DMS153 treated with DMSO at 0.1 percent for 48 hours (cell line): ENCODE data around the gene KIAA0586.
"Not testable (repeated sequence)": the region's sequence is repeated elsewhere in the genome, so short reads cannot be mapped to it uniquely, and the experiment has no call there.

Source experiments
- DNase-seq: peaks from one replicate; lab custom pipeline; 2025; ENCODE audit not compliant: unreplicated experiment; lab: John Stamatoyannopoulos, UW

KIAA0586 gene

DNA sequence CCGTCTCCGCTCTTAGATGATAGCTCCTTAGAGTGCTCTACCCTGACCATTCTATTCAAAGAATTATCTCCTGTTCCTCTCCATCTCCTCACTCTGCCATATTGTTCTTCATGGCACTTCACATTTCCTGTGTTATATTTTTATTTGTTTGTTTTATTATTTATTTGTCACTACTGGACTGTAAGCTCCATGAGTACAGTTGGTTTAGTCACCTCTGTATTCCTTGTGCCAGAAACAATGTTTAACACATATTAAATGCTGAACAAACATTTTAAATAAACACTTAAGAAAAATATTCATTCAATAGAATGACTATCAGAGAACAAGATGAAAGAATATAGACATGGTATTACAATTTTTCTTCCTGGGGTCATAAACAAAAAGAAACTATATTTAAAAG lies 35.6 kb downstream of the KIAA0586 start:
- no peak for DNase-seq

GRCh38 chr14:58464652-58465051 lies 37.1 kb downstream of the KIAA0586 start:
- no peak for DNase-seq

GRCh38 chr14:58465421-58465820 lies 37.9 kb downstream of the KIAA0586 start:
- DNase-seq = no peak

DNA sequence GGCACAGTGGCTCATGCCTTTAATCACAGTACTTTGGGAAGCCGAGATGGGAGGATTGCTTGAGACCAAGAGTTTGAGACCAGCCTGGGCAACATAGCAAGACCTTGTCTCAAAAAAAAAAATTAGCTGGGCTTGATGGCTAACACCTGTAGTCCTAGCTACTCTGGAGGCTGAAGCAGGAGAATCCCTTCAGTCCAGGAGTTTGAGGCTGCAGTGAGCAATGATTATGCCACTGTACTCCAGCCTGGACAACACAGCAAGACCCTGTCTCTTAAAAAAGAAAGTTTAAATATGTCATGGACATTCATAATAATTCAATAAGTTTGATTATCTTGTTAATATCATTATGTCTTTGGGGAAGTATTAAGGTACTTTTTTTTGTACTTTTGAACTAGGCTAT lies 38.9 kb downstream of the KIAA0586 start:
- no peak for DNase-seq

GRCh38 chr14:58467575-58467974 lies 40.1 kb downstream of the KIAA0586 start:
- DNase-seq = no peak

GRCh38 chr14:58469309-58469708 lies 41.8 kb downstream of the KIAA0586 start:
- no peak for DNase-seq

DNA sequence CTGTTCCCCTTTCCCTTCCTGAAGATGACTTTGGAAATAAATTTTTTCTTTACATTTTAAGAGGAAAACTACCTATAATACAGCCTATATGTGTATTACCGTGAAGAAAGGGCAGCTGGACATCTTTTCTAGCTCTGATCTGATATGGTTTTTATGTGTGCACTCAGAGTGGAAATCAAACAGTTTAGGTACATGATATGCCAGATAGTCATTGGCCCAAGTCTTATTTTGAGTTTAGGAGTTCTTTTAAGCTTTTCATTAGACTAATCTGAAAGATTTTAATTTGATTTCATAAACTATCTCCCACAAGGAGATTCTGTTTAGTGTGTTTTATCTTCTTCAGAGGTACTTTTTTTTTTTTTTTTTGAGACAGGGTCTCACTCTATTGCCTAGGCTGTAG lies 48.8 kb downstream of the KIAA0586 start:
- DNase-seq = no peak

- DNase-seq = no peak
These were observed 50.1 kb downstream of the KIAA0586 start for GRCh38 chr14:58477653-58478052.

GRCh38 chr14:58478329-58478728 lies 50.8 kb downstream of the KIAA0586 start:
- DNase-seq = not testable (repeated sequence)

DNA sequence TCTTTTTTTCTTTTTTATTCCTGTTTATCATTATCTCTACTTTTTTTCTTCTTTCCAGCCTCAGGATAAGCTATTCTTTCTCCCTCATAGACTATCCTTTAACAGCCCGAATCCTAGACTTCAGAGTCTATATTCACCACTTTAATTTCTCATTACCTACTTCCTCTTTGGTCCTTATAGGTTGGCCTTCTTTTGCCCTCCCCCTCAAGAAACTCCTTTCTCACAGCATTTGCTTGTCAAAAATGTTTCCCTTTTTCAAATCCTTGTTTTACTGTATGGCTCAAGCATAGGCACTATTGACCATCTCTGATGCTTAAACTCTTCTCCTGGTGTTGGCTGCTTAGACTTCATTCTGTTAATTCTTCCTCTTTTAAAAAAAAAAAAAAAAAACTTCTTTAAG lies 52.5 kb downstream of the KIAA0586 start:
- no peak for DNase-seq

DNA sequence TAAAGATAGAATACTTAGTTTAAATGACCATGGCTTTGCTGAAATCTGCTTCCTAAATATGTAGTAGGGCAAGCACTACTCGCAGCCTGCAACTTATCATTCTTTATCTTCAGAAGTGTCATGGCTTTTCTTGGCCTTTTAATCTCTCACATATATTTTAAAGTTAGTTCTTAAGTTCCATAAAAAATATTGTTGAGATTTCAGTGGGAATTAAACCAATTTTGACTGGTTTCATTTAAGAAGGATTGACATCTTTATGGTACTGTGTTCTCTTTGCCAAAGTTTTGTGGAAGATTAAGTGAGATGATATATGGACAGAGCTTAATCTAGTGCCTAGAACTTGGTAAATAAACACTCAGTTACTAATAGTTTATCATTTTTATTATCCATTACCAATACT lies 56.7 kb downstream of the KIAA0586 start:
- no peak for DNase-seq

DNA sequence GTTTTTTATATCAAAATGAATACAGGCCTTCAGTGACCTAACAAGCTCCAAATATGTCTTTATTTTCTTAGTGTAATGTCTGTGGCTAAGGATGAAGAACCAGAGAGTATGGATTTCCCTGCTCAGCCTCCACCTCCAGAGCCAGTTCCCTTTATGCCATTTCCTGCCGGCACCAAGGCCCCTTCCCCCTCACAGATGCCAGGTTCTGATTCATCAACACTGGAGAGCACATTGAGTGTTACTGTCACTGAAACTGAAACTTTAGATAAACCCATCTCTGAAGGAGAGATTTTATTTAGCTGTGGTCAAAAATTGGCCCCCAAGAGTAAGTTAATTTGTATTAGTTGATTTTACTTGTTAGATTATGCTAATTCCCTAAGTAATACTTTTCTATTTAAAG lies 61.0 kb downstream of the KIAA0586 start:
- DNase-seq = no peak

- DNase-seq = no peak
These were observed 64.1 kb downstream of the KIAA0586 start for GRCh38 chr14:58491593-58491992.

DNA sequence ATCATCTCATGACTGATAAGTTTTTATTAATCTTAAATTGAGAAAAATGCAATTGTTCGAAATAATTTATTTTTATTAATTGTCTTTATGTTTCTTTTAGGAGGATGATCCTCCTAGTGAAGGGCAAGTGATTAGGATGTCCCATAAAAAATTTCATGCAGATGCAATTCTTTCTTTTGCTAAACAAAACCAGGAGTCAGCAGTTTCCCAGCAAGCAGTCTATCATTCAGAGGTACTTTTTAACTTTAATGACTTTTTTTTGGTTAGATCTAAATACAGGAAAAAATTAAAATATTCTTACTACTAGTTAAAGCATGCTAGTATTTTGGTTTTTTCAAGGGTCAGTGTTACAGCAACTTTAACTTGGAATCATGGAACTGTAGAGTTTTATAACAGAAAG lies 64.5 kb downstream of the KIAA0586 start:
- DNase-seq = no peak

DNA sequence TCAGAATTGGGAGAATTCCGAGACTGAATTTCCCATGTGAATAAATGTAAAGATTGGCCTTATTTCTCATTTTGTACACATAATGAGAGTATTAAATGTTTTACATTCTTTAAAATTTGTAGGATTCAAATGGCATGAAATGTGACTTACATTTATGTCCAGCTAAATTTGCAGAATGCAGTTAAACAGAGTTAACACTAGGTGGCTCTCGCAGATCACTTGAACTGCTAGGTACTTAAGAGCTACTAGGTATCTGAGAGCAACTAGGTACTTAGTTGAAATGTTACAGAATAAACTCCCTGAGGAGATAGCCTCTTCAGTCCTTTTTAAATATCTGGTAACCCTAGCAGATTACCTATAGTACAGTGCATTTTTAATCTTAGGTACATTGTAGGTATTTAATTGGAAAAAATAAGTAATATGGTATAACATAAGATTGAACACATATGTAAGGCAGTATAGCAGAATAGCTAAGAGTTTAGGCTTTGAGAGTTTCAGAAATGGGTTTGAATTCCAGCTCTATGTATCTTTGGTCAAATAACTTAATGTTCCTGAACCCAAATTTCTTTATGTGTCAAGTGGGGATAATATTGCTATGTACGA lies 73.8 kb downstream of the KIAA0586 start:
- peak; percentile 36 for DNase-seq

DNA sequence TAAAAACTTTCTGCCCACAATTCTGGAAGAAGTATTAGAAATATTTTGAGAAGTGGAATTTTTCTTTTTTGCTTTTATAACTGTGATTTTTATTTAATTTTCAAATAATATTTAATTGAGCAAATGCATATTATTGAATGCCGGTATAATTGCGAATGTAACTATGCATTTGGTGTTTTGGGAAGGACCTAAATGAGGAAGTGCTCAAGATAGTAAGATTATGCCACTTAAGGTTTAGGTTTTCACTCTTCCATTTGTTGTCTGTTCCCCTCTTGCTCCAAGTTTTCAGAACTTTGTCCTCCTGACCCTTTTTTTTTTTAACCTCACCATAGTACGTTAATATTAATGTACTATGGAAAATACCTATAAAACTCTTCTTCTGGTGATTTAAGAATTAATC lies 85.8 kb downstream of the KIAA0586 start:
- DNase-seq = no peak

- DNase-seq = no peak
These were observed 90.1 kb downstream of the KIAA0586 start for GRCh38 chr14:58517592-58517991.

GRCh38 chr14:58525691-58526090 lies 98.2 kb downstream of the KIAA0586 start:
- not testable (repeated sequence) for DNase-seq

GRCh38 chr14:58533446-58533845 lies 105.9 kb downstream of the KIAA0586 start:
- DNase-seq = no peak

- no peak for DNase-seq
These were observed 107.5 kb downstream of the KIAA0586 start for GRCh38 chr14:58535044-58535443.

DNA sequence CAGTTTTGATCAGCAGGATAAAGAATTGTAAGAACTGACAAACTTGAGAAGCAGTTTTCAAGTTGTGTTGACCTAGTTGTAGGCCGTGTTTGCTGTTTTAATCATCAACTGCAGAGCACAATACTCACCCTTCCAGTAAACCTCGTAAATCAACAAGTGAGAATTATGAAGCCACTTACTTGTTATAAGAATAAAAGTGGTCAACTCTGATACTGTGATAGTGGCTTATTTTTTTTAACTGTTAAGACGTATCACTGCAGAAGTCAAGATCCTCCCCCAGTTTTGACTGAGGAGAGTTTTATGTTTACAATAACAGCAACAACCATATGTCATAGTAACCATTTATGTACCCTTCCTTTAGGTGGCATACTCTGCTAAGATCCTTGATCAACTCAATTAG lies 109.5 kb downstream of the KIAA0586 start:
- DNase-seq = no peak

GRCh38 chr14:58540749-58541632 lies 113.5 kb downstream of the KIAA0586 start:
- no peak for DNase-seq

GRCh38 chr14:58541633-58542022 lies 114.1 kb downstream of the KIAA0586 start:
- no peak for DNase-seq
